ENCODE results near the gene COL6A1. TPM values are rescaled to one million over a fixed set of nuclear protein-coding genes. Genes with fewer than 3 reads are reported as not detected.

COL6A1 gene
- total RNA-seq, 1 donor from 2014 or later, result 12.6 TPM

DNA sequence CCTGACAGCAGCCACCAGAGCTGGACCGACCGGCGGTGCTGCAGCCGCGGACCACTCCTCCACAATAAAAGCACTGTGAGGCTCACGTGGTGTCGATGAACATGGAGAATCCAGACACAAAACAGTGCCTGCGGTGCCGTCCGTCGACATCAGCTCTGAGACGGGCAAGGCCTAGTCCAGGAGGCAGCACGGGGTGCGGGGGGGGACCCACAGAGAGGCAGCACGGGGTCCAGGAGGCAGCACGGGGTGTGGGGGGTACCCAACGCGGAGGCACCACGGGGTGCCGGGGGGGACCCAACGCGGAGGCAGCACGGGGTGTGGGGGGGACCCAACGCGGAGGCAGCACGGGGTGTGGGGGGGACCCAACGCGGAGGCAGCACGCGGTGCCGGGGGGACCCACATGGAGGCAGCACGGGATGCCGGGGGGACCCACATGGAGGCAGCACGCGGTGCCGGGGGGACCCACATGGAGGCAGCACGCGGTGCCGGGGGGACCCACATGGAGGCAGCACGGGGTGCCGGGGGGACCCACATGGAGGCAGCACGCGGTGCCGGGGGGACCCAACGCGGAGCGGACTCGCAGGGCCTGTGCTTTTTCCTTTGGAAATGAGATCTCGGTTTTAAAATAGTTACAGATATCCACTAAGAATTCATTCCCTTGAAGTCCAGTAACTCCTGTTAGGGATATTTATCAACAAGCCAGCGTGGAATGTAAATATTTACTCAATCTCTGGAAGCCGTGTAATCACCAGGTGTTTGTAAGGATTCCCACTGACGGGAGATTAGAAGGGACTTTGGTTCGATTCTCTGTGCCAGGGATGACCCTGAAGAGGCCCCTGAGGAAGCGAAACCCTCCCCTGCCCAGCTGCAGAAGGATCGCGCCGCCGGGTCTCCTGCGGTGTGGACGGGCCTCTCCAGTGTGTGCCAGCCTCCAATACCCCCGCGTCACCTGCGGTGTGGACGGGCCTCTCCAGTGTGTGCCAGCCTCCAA lies 52.1 kb downstream of the COL6A1 start:
- Histone ChIP-seq H4K20me1 (ENCODE audit: low read depth) (no peaks in the 10 kb centered on the region), H3K9me3 (ENCODE audit: low read depth) (no peaks in the 10 kb centered on the region), H3K79me2 (ENCODE audit: low read depth) (no peaks in the 10 kb centered on the region), H3K4me2 (no peak overlapping the region), H3K36me3 (no peaks in the 10 kb centered on the region), H3K27ac (no peak overlapping the region), H3F3A (ENCODE audit: low read depth) (no peaks in the 10 kb centered on the region), H3K4me3 (no peak overlapping the region), H3K9ac (no peak overlapping the region), H2AFZ (replicated peaks) (no peak overlapping the region), H3K4me1 (no peaks in the 10 kb centered on the region), H3K27me3 (no peaks in the 10 kb centered on the region)
- TF ChIP-seq EZH2 (IDR thresholded peaks at IDR 0.05) (no peak), EZH2phosphoT487 (IDR thresholded peaks at IDR 0.05) (no peak)
- TF ChIP-seq, protein P1, sequence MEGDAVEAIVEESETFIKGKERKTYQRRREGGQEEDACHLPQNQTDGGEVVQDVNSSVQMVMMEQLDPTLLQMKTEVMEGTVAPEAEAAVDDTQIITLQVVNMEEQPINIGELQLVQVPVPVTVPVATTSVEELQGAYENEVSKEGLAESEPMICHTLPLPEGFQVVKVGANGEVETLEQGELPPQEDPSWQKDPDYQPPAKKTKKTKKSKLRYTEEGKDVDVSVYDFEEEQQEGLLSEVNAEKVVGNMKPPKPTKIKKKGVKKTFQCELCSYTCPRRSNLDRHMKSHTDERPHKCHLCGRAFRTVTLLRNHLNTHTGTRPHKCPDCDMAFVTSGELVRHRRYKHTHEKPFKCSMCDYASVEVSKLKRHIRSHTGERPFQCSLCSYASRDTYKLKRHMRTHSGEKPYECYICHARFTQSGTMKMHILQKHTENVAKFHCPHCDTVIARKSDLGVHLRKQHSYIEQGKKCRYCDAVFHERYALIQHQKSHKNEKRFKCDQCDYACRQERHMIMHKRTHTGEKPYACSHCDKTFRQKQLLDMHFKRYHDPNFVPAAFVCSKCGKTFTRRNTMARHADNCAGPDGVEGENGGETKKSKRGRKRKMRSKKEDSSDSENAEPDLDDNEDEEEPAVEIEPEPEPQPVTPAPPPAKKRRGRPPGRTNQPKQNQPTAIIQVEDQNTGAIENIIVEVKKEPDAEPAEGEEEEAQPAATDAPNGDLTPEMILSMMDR (IDR thresholded peaks at IDR 0.05), result no peak
- no peak overlapping the region for H3K4me3 Mint-ChIP-seq
- H3K9me3 Mint-ChIP-seq, result peaks cover 24% of the 10 kb centered on the region
- peaks cover 4% of the 10 kb centered on the region for H3K4me1 Mint-ChIP-seq
- H3K27ac Mint-ChIP-seq, result peak overlapping the region; percentile 95
- no peaks in the 10 kb centered on the region for H3K27me3 Mint-ChIP-seq (ENCODE audit: insufficient read depth, low read depth)
- no peak for DNase-seq (ENCODE audit: low spot score)
- no peaks in the 10 kb centered on the region for H3K36me3 Mint-ChIP-seq

DNA sequence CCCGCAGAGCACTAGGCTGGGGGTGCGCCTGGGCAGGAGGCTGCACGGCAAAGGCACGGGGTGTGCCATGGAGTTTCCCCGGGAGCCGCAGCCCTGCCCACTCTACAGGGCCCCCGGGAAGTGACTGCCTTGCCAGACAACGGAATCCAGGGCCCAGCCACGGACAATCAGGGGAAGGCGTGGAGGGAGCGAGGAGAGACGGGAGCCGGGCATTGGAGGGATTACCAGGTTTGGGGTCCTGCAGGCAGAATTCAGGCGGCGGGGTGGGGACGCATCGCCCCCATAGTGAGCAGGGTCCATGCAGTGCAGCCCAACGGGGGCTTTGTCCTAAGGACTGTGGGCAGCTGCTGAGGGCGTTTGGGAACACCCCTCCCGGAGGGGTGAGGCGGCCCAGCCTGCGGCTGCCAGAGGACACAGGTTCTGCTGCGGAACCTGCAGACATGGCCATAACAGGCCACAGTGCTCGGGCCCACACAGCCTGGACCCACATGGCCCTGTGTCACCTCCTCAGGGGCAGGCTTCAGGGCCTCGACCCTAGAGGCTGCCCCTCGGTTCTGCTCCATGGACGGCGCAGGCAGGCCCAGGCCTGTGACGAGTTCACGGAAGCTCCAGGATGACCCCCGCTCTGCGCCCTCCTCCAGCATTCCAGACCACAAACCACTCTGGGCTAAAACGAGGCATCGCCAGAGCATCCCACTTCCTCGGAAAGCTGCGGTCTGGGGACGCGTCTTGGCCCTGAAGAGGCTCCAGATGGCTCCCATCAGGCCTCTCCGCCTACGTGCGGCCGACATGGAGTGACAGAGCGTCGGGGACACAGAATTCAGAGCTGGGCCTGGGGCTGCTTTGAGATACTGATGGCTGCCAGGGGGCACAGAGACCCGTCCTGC lies 54.5 kb downstream of the COL6A1 start:
- Histone ChIP-seq H3F3A (ENCODE audit: low read depth) (no peaks in the 10 kb centered on the region), H3K36me3 (no peaks in the 10 kb centered on the region), H2AFZ (replicated peaks) (no peak overlapping the region), H4K20me1 (ENCODE audit: low read depth) (no peaks in the 10 kb centered on the region), H3K27me3 (no peaks in the 10 kb centered on the region), H3K4me2 (no peak overlapping the region), H3K27ac (no peak overlapping the region), H3K4me1 (no peaks in the 10 kb centered on the region), H3K9me3 (ENCODE audit: low read depth) (no peaks in the 10 kb centered on the region), H3K4me3 (no peak overlapping the region), H3K79me2 (ENCODE audit: low read depth) (no peaks in the 10 kb centered on the region), H3K9ac (no peak overlapping the region)
- no peaks in the 10 kb centered on the region for H3K36me3 Mint-ChIP-seq
- no peak overlapping the region for H3K27ac Mint-ChIP-seq
- no peak overlapping the region for H3K4me3 Mint-ChIP-seq
- H3K4me1 Mint-ChIP-seq, result peaks cover 10% of the 10 kb centered on the region
- H3K9me3 Mint-ChIP-seq, result peaks cover 8% of the 10 kb centered on the region
- H3K27me3 Mint-ChIP-seq (ENCODE audit: insufficient read depth, low read depth), result peaks cover 4% of the 10 kb centered on the region
- TF ChIP-seq EZH2 (IDR thresholded peaks at IDR 0.05), result no peak
- no peak for TF ChIP-seq EZH2phosphoT487 (IDR thresholded peaks at IDR 0.05)
- TF ChIP-seq, protein P1 (IDR thresholded peaks at IDR 0.05), result no peak
- DNase-seq (ENCODE audit: low spot score), result no peak

DNA sequence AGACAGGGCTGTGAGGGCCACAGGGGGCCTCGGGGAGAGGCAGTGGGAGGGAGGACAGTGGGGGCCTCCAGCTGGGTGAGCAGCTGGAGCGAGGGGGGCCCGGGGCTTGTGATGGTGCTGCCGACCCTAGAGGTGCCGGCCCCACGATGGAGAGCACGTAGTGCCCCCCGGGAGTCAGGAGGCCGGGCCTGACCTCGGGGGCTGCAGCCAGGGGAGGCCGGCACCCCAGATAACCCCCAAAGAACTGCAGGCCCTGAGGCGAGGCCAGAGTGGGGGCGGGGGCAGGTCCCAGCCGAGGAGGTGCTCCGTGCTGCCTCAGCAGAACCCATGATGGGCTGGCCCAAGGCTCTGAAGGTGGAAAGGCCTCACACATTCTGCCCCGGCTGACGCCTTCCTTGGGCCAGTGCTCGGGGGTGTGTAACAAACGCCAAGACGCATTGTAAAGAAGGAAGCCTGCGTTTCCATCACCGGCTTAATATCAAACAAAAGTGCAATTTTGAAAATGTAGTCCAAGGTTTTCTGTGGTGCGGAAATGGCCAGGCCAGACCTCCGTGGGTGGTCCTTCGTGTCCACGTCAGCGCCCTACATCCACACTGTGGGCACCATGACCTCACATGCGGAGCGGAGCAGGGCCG lies 55.2 kb downstream of the COL6A1 start:
- Mint-ChIP-seq H3K4me1 (peaks cover 10% of the 10 kb centered on the region), H3K36me3 (no peaks in the 10 kb centered on the region), H3K27me3 (ENCODE audit: insufficient read depth, low read depth) (peaks cover 6% of the 10 kb centered on the region), H3K4me3 (no peak overlapping the region), H3K27ac (no peak overlapping the region), H3K9me3 (peaks cover 4% of the 10 kb centered on the region)
- H3K4me3 ChIP-seq, result no peak overlapping the region
- no peaks in the 10 kb centered on the region for H3K79me2 ChIP-seq (ENCODE audit: low read depth)
- H3K4me2 ChIP-seq, result no peak overlapping the region
- H3K9me3 ChIP-seq (ENCODE audit: low read depth), result no peaks in the 10 kb centered on the region
- H3F3A ChIP-seq (ENCODE audit: low read depth), result no peaks in the 10 kb centered on the region
- no peak overlapping the region for H3K9ac ChIP-seq
- no peak for DNase-seq (ENCODE audit: low spot score)
- H2AFZ ChIP-seq (replicated peaks), result no peak overlapping the region
- H3K27me3 ChIP-seq, result no peaks in the 10 kb centered on the region
- no peaks in the 10 kb centered on the region for H3K4me1 ChIP-seq
- no peak overlapping the region for H3K27ac ChIP-seq
- TF ChIP-seq, protein P1 (IDR thresholded peaks at IDR 0.05), result no peak
- TF ChIP-seq EZH2phosphoT487 (IDR thresholded peaks at IDR 0.05), result no peak
- no peak for TF ChIP-seq EZH2 (IDR thresholded peaks at IDR 0.05)
- H4K20me1 ChIP-seq (ENCODE audit: low read depth), result no peaks in the 10 kb centered on the region
- no peaks in the 10 kb centered on the region for H3K36me3 ChIP-seq

All from neural progenitor cell (in vitro differentiated cells).